ENCODE measurements around the gene SGSH. TPM values are rescaled to one million over a fixed set of nuclear protein-coding genes. Genes with fewer than 3 reads are reported as not detected.

Gene SGSH
- total RNA-seq, 1 donor from 2014 or later: 16.2 TPM

Other genes with a start within 250 kb of the SGSH start
- 41.1 and 43.6 TPM in 2 replicates for gene TBC1D16, start 184.5 kb downstream of the SGSH start, total RNA-seq
- gene CCDC40, start 183.7 kb downstream of the SGSH start, total RNA-seq: 0.73 and 0.95 TPM in 2 replicates
- 16.9 and 17.6 TPM in 2 replicates for gene GAA, start 118.8 kb downstream of the SGSH start, total RNA-seq
- gene EIF4A3, start 73.2 kb downstream of the SGSH start, total RNA-seq: 119 and 142 TPM in 2 replicates
- 0.07 TPM in 1 of 2 replicates, not detected in the other for gene CARD14, start 50.3 kb downstream of the SGSH start, total RNA-seq
- 5.4 and 10.0 TPM in 2 replicates for gene SLC26A11, start 94 bp upstream of the SGSH start, total RNA-seq
- 94.8 and 166 TPM in 2 replicates for gene RNF213, start 40.5 kb upstream of the SGSH start, total RNA-seq
- gene ENDOV, start 194.8 kb upstream of the SGSH start, total RNA-seq: 14.7 and 20.6 TPM in 2 replicates

Data from pulmonary artery endothelial cell (primary cell).